Lower lobe of right lung (tissue), 2 donors: ENCODE results near the gene JTB. TPM values are rescaled to one million over a fixed set of nuclear protein-coding genes. Genes with fewer than 3 reads are reported as not detected.

Source experiments
- ATAC-seq, 2 donors: fragments of 200-7000 bp; cut with Tn5 transposase; one replicate each; pipeline ENCODE4 v1.9.1; 2020 to 2022; ENCODE audit warnings: mild to moderate bottlenecking in 2 of 2, moderate library complexity in 2 of 2
- DNase-seq: peaks from one replicate; pipeline ENCODE4 v3.0.0-alpha.2; 2020
- H3K27ac ChIP-seq: fragments of 200-600 bp; one replicate; pipeline ENCODE4 v1.8.0; 2022
- H3K27me3 ChIP-seq: fragments of 200-600 bp; one replicate; pipeline ENCODE4 v1.8.0; 2022; ENCODE audit warnings: low read depth
- H3K36me3 ChIP-seq: fragments of 200-600 bp; one replicate; pipeline ENCODE4 v1.8.0; 2022; ENCODE audit warnings: mild to moderate bottlenecking
- H3K4me1 ChIP-seq: fragments of 200-600 bp; one replicate; pipeline ENCODE4 v1.8.0; 2022
- H3K4me3 ChIP-seq: fragments of 200-600 bp; one replicate; pipeline ENCODE4 v1.8.0; 2022; ENCODE audit warnings: mild to moderate bottlenecking
- H3K9me3 ChIP-seq: fragments of 200-600 bp; one replicate; pipeline ENCODE4 v1.8.0; 2022
- intact Hi-C: fragments of 100-400 bp; cut with DNase I; formaldehyde crosslinking; loops from one replicate; pipeline ENCODE4 v1.11.0; 2022
- total RNA-seq: library from RNA; stranded (reverse); fragmentation: NEBNext Ultra II Directional; extraction: Animal tissue kit (Norgen Biotek cat#: 25700); gene quantifications from one replicate; pipeline ENCODE4 v1.2.1, GENCODE V29; 2021
- TF ChIP-seq, protein P1 (sequence below): fragments of 200-600 bp; IDR thresholded peaks from one replicate; pipeline ENCODE4 v1.8.0; 2022; ENCODE audit warnings: antibody characterized with exemption, mild to moderate bottlenecking
- donor health status: DM: no; HTN: yes; CAD: no; lungs with severe emphysema.

JTB gene
- total RNA-seq, 1 donor from 2014 or later: 121 TPM

DNA sequence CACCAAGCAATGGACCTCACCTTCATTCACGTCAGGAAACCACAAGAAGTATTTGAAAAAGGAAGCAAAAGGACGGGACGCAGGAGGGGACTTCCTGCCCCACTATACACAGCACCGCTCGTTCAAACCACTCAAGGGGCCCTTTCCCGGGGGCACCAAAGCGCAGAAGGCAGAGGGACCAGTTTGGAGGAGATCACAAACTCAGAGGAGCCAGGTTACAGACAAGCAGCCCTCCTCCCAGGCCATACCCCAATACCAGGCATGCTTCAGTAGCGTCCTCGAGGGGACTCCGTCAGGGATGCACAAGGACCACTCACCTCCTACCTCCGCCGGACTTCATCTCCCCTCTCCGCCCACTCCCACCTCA, 19.7 kb downstream of the JTB start:
- TF ChIP-seq, protein P1, sequence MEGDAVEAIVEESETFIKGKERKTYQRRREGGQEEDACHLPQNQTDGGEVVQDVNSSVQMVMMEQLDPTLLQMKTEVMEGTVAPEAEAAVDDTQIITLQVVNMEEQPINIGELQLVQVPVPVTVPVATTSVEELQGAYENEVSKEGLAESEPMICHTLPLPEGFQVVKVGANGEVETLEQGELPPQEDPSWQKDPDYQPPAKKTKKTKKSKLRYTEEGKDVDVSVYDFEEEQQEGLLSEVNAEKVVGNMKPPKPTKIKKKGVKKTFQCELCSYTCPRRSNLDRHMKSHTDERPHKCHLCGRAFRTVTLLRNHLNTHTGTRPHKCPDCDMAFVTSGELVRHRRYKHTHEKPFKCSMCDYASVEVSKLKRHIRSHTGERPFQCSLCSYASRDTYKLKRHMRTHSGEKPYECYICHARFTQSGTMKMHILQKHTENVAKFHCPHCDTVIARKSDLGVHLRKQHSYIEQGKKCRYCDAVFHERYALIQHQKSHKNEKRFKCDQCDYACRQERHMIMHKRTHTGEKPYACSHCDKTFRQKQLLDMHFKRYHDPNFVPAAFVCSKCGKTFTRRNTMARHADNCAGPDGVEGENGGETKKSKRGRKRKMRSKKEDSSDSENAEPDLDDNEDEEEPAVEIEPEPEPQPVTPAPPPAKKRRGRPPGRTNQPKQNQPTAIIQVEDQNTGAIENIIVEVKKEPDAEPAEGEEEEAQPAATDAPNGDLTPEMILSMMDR: no peak
- Histone ChIP-seq H3K4me3 (peak overlapping the region; percentile 95), H3K27ac (peak overlapping the region; percentile 92), H3K36me3 (peaks cover 50% of the 10 kb centered on the region), H3K9me3 (no peaks in the 10 kb centered on the region), H3K4me1 (peaks cover 65% of the 10 kb centered on the region), H3K27me3 (no peaks in the 10 kb centered on the region)
- peak; percentile 3 to 8 for ATAC-seq
- no peak for DNase-seq
- intact Hi-C loops: no loop called here

DNA sequence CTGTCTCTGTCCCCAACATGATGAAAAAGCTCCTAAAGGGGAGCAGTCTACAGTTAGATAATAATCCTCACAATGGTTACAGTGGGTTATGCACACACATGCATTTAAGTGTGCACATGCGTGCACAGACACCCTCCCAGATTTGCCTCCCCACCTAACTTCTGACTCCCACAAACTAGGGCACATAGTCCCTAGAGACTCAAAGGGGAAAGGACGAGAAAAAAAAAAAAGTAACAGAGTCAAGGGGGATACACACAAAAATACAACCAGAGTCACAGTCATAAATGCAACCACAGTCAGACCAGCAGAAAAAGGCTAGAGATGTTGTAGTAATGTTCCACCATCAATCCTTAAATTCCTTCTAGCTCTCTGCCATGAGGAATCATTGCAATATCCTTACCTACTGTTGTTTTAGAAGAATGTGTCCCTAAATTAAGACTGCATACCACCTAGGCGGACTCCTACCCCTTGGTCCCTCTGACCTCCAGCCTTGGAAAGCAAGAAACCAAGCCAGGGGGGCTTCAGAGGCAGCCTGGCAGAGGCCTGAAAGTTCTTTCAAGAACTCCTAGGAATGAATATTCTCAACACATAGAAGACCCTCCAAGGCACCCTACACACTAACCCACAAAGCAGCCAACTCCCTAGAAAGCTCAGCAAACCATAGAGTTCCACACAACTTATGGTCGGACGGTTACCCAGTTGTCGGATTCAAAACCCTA, 20.3 kb downstream of the JTB start:
- Histone ChIP-seq H3K4me3 (peak overlapping the region; percentile 95), H3K4me1 (peaks cover 59% of the 10 kb centered on the region), H3K9me3 (no peaks in the 10 kb centered on the region), H3K27me3 (no peaks in the 10 kb centered on the region), H3K36me3 (peaks cover 56% of the 10 kb centered on the region), H3K27ac (peak overlapping the region; percentile 92)
- DNase-seq (no peak), ATAC-seq (no peak)
- TF ChIP-seq, protein P1: no peak
- intact Hi-C loops: no loop called here

DNA sequence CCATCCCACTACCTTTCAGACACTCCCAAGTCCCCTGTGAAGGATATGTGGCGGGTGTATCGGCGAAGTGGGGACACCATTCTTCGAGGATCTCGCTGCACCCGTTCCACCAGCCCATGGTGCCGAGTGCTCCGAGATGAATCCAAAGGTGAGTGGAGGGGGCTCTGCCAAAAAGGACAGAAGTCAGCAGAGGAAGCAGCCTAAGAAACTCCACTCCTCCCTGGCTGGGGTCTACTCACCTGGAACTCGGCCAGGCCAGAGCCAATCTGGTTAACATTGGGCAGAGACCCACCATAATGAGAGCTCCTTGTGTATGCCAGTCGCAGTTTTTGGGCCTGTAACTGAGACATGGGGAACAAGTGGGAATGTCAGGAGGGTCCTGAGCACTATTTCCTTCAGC, 22.6 kb downstream of the JTB start:
- no peak overlapping the region for H3K4me3 ChIP-seq
- intact Hi-C loops: no loop called here
- no peak overlapping the region for H3K27ac ChIP-seq
- H3K36me3 ChIP-seq: peaks cover 58% of the 10 kb centered on the region
- DNase-seq (no peak), ATAC-seq (no peak)
- peaks cover 38% of the 10 kb centered on the region for H3K4me1 ChIP-seq
- TF ChIP-seq, protein P1: no peak
- H3K9me3 ChIP-seq: no peaks in the 10 kb centered on the region
- H3K27me3 ChIP-seq: no peaks in the 10 kb centered on the region

DNA sequence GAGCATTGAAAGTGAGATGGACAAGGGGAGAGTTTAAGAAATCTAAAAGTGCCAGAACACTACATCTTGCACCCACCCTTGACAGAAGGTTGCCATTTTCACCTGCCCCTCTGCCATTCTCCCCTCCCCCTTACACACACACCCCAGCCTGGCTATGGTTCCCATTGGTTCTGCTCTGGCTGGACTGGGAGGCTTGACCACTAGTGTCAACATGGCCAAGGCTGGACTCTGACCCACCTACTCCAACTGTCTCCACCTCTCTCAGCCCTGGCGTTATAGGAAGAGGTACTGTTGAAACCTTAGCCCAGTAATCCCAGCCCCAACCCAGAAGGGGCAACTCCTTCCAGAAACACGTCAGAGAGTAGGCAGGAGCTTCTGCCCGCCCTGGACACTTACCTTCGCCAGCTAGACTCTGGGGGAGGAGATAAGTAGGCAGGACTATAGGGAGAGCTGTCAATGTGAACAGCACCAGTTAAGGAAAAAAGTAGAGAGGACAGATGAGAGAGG, 23.6 kb downstream of the JTB start:
- TF ChIP-seq, protein P1: no peak
- H3K36me3 ChIP-seq: peaks cover 60% of the 10 kb centered on the region
- DNase-seq: no peak

DNA sequence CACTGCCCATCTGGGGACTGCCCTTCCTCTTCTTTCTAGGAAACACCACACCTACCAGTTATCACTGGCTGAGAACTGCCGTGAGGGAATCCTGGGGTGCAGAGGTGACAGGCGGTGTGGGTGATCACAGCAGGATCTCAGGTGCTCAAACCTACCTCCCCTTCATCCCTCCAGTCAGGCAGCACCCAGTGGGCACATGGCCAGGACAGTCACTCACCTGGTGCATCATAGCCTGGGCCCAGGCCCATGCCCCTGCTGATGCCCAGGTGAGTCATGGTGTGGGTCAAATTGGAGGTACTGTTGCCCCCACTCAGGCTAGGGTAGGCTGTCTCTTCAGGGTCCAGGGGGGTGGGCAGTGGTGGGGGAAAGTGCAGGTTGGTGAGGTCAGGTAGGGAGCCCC, 25.7 kb downstream of the JTB start:
- H3K27ac ChIP-seq: no peak overlapping the region
- H3K36me3 ChIP-seq: peaks cover 77% of the 10 kb centered on the region
- H3K4me3 ChIP-seq: no peak overlapping the region
- no peaks in the 10 kb centered on the region for H3K27me3 ChIP-seq
- H3K9me3 ChIP-seq: no peaks in the 10 kb centered on the region
- intact Hi-C loops: no loop called here
- DNase-seq (no peak), ATAC-seq (no peak)
- H3K4me1 ChIP-seq: peaks cover 25% of the 10 kb centered on the region
- TF ChIP-seq, protein P1: no peak

More for the DNA sequence above, 23.6 kb downstream of the JTB start:
- Histone ChIP-seq H3K4me3 (no peak overlapping the region), H3K4me1 (peaks cover 29% of the 10 kb centered on the region), H3K27ac (no peak overlapping the region), H3K9me3 (no peaks in the 10 kb centered on the region), H3K27me3 (no peaks in the 10 kb centered on the region)
- ATAC-seq: no peak
- intact Hi-C loops: no loop called here
